Measurements from ENCODE around the gene SLC16A6. TPM values are rescaled to one million over a fixed set of nuclear protein-coding genes. Genes with fewer than 3 reads are reported as not detected.
"Not testable (repeated sequence)": the region's sequence is repeated elsewhere in the genome, so short reads cannot be mapped to it uniquely, and the experiment has no call there.

The SLC16A6 gene
- total RNA-seq, 4 donors from 2014 or later = 0.66 to 7.1 (median 3.8) TPM

GRCh38 chr17:68277807-68278206 is 13.1 kb downstream of the SLC16A6 start:
- no peak for ATAC-seq
- intact Hi-C loops (cut with DNase I; ENCODE audit: low total_unique reads) = no loop called here
- in situ Hi-C loops (cut with MboI; ENCODE audit: low sequenced_read_pairs in 4 of 4) = no loop called here
- no peak overlapping the region for H3K4me3 ChIP-seq
- DNase-seq = no peak
- H3K36me3 ChIP-seq = peaks cover 0 to 48% of the 10 kb centered on the region in 2 donors
- H3K27me3 ChIP-seq = no peaks in the 10 kb centered on the region
- H3K4me1 ChIP-seq = no peaks in the 10 kb centered on the region
- TF ChIP-seq POLR2A (IDR thresholded peaks at IDR 0.05) (no peak), CTCF (IDR thresholded peaks at IDR 0.05 in 4 of 5, conservative IDR thresholded peaks at IDR 0.05 in 1 of 5) (no peak)
- no peaks in the 10 kb centered on the region for H3K9me3 ChIP-seq
- H3K27ac ChIP-seq = no peak overlapping the region

- ATAC-seq; H3K9me3 ChIP-seq; in situ Hi-C loops (cut with MboI; ENCODE audit: low sequenced_read_pairs in 4 of 4); DNase-seq; intact Hi-C loops (cut with DNase I; ENCODE audit: low total_unique reads); H3K4me3 ChIP-seq; H3K27ac ChIP-seq; H3K4me1 ChIP-seq; H3K27me3 ChIP-seq: not testable (repeated sequence)
- H3K36me3 ChIP-seq = peaks cover 0 to 61% of the 10 kb centered on the region in 2 donors
Measured at GRCh38 chr17:68276339-68276738, 14.6 kb downstream of the SLC16A6 start.

GRCh38 chr17:68273722-68274121 is 17.2 kb downstream of the SLC16A6 start:
- Histone ChIP-seq H3K4me1 (no peaks in the 10 kb centered on the region), H3K36me3 (peaks cover 0 to 51% of the 10 kb centered on the region in 2 donors), H3K9me3 (no peaks in the 10 kb centered on the region), H3K4me3 (no peak overlapping the region), H3K27me3 (no peaks in the 10 kb centered on the region), H3K27ac (no peak overlapping the region)
- TF ChIP-seq CTCF (IDR thresholded peaks at IDR 0.05 in 4 of 5, conservative IDR thresholded peaks at IDR 0.05 in 1 of 5) (no peak), POLR2A (IDR thresholded peaks at IDR 0.05) (no peak)
- intact Hi-C loops (cut with DNase I; ENCODE audit: low total_unique reads) (no loop called here), in situ Hi-C loops (cut with MboI; ENCODE audit: low sequenced_read_pairs in 4 of 4) (loop anchor here in 1 of 4 donors (25.0 kb wide), 1 partner anchor 489 kb away; no protein-coding TSS in a partner anchor)
- ATAC-seq = no peak
- no peak for DNase-seq

GRCh38 chr17:68265833-68266232 is 25.1 kb downstream of the SLC16A6 start:
- in situ Hi-C loops (cut with MboI; ENCODE audit: low sequenced_read_pairs in 4 of 4) = loop anchor here (10.0 to 25.0 kb wide), 5 partner anchors 119 to 496 kb away; no protein-coding TSS in a partner anchor
- intact Hi-C loops (cut with DNase I; ENCODE audit: low total_unique reads); H3K36me3 ChIP-seq; H3K9me3 ChIP-seq; H3K27ac ChIP-seq; H3K4me3 ChIP-seq; DNase-seq; ATAC-seq; H3K27me3 ChIP-seq; H3K4me1 ChIP-seq: not testable (repeated sequence)

DNA sequence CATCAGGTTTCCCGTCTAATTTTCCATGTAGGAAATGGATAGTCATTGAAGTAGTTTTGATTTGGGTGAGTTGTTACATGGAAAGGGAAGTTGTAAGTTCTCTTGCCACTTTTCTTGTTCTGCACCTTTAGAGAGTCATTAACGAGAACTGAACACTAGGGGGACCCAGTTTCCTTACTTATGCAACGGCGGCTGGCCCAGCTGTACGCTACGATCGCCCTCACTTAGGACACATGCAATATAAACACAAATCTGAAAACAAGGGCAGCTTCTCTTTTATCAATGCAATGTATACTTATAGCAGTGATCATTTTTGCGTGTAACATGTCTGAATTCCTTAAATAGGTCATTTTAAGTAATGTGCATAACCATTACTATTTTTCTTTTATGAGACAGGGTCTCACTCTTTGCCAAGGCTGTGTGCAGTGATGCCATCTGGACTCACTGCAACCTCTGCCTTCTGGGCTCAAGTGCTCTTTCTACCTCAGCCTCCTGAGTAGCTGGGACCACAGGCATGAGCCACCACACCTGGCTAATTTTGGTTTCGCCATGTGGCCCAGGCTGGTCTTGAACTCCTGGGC is 27.7 kb downstream of the SLC16A6 start:
- ATAC-seq = peak; percentile 79 to 81
- in situ Hi-C loops (cut with MboI; ENCODE audit: low sequenced_read_pairs in 4 of 4) (loop anchor here (5.0 to 25.0 kb wide), 6 partner anchors 122 to 499 kb away; no protein-coding TSS in a partner anchor), intact Hi-C loops (cut with DNase I; ENCODE audit: low total_unique reads) (loop anchor here (1.0 to 2.0 kb wide), 4 partner anchors 28 to 200 kb away; partner anchors contain the start of genes ARSG and SLC16A6)
- not testable (repeated sequence) for H3K4me3 ChIP-seq, H3K27me3 ChIP-seq, H3K9me3 ChIP-seq, H3K36me3 ChIP-seq, DNase-seq
- peaks cover 5 to 11% of the 10 kb centered on the region in 2 donors for H3K4me1 ChIP-seq
- peak; percentile 27 to 71 (median 66) for TF ChIP-seq CTCF (IDR thresholded peaks at IDR 0.05 in 4 of 5, conservative IDR thresholded peaks at IDR 0.05 in 1 of 5)
- H3K27ac ChIP-seq = peak overlapping the region; percentile 46 to 75 (median 59)

DNA sequence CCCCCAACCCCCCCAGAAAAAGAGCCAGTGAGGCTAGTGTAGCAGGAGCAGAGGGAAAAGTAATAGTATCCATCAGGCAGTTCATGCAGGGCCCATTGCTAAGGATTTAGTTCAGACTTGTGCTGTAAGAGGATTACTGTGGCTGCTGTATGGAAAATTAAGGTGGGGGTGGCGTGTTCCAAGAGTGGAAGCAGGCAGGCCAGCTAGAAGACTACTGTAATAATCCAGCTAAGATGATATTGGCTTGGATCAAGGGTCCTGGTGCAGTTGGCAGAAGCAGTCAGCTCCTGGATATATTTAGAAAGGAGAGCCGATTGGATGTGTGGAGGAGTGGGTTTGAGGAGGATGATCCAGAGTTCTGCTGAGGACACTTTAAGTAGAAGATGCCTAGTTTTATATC is 28.5 kb downstream of the SLC16A6 start:
- not testable (repeated sequence) for DNase-seq, H3K36me3 ChIP-seq, ATAC-seq, H3K9me3 ChIP-seq, H3K27me3 ChIP-seq, H3K4me3 ChIP-seq
- Histone ChIP-seq H3K27ac (peak overlapping the region in 3 of 4 donors; percentile 46 to 66 (median 52)), H3K4me1 (peaks cover 5 to 11% of the 10 kb centered on the region in 2 donors)
- intact Hi-C loops (cut with DNase I; ENCODE audit: low total_unique reads) (loop anchor here (2.0 kb wide), 1 partner anchor 28 kb away; the partner anchor contains the start of genes ARSG and SLC16A6), in situ Hi-C loops (cut with MboI; ENCODE audit: low sequenced_read_pairs in 4 of 4) (loop anchor here (5.0 to 25.0 kb wide), 6 partner anchors 122 to 500 kb away; no protein-coding TSS in a partner anchor)

Measured in gastrocnemius medialis (tissue), 4 donors.